ENCODE results near the gene MSI2.
A peak's percentile ranks its signal among the peaks of the same experiment; 100 is the strongest.

The MSI2 gene

GRCh38 chr17:57255182-57255775, 1.0 kb upstream of the MSI2 start:
- no peak for TF ChIP-seq CTCF (IDR thresholded peaks at IDR 0.05; ENCODE audit: insufficient read depth, low read depth, low read length, missing control alignments)
- peak overlapping the region; percentile 56 for H3K4me3 ChIP-seq (ENCODE audit: low read depth, low read length)
- DNase-seq (ENCODE audit: low read depth): no peak

DNA sequence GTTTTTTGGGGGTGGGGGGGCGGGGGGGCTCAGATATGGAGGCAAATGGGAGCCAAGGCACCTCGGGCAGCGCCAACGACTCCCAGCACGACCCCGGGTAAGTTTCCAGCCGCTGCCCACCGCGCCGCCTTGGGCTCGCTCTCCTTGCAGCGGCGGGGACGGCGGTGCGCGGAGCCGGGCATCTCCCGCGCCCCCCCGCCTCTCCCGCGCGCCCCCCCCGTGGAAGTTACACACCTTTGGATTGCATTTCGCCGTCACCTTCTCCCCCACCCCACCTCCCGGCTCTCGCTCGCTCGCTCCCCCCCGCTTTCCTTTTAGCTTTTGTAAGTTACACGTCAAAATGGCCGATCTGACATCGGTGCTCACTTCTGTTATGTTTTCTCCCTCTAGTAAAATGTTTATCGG, 387 bp downstream of the MSI2 start:
- no peak for TF ChIP-seq CTCF (IDR thresholded peaks at IDR 0.05; ENCODE audit: insufficient read depth, low read depth, low read length, missing control alignments)
- peak overlapping the region; percentile 87 for H3K4me3 ChIP-seq (ENCODE audit: low read depth, low read length)
- DNase-seq (ENCODE audit: low read depth): peak; percentile 51

DNA sequence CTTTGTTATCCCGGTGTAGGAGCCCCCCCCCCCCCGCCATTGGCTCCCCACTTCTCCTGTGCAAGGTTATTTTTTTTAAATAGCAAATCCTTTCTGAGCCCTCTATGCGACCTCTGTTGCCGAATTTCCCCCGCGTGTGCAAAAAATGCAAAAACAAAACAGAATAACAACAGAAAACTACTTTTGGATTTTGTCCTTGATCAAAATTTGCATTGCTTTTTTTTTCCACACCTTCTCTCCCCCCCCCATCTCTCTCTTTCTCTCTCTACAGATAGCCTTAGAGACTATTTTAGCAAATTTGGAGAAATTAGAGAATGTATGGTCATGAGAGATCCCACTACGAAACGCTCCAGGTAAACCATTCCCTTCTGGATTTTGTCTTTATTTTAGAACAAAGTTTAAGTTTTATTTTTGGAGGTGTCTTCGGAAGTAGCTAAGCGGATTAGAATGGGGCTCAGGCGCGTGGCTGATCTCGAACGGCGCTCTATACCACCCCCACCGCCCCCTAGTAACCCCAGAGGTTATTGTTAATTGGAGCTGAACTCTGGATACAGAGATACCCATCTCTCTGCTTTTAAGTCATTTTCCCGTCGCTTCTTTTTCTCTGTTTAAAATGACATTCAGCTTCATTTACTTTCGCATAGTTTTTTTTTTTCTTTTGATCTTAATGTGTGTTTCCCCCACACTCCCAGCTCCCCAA, 1.0 kb downstream of the MSI2 start:
- DNase-seq (ENCODE audit: low read depth): peak; percentile 40
- TF ChIP-seq CTCF (IDR thresholded peaks at IDR 0.05; ENCODE audit: insufficient read depth, low read depth, low read length, missing control alignments): no peak
- H3K4me3 ChIP-seq (ENCODE audit: low read depth, low read length): peak overlapping the region; percentile 87

- DNase-seq (ENCODE audit: low read depth): no peak
- peak overlapping the region; percentile 87 for H3K4me3 ChIP-seq (ENCODE audit: low read depth, low read length)
- TF ChIP-seq CTCF (IDR thresholded peaks at IDR 0.05; ENCODE audit: insufficient read depth, low read depth, low read length, missing control alignments): no peak
These were observed 1.9 kb downstream of the MSI2 start for GRCh38 chr17:57257895-57258851.

DNA sequence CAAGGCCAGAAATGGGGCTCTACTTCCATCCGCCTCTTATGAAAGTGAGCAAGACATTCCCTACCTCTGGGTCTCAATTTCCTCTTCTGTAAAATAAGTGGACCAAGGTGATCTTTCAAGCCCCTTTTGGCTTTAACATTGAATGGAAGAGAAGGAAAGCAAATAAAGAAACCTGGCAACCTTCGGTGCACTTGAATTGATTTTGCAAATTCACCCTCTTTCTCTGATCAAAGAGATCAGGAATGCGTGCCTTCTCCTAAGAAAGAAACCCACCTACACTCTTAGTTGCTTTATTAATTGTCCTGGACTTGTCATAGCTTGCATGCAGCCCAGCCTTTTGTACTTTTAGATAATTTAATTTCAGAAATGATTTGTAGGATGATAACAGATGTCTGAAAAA, 3.0 kb downstream of the MSI2 start:
- no peak for DNase-seq (ENCODE audit: low read depth)
- peak overlapping the region; percentile 87 for H3K4me3 ChIP-seq (ENCODE audit: low read depth, low read length)
- TF ChIP-seq CTCF (IDR thresholded peaks at IDR 0.05; ENCODE audit: insufficient read depth, low read depth, low read length, missing control alignments): no peak

DNA sequence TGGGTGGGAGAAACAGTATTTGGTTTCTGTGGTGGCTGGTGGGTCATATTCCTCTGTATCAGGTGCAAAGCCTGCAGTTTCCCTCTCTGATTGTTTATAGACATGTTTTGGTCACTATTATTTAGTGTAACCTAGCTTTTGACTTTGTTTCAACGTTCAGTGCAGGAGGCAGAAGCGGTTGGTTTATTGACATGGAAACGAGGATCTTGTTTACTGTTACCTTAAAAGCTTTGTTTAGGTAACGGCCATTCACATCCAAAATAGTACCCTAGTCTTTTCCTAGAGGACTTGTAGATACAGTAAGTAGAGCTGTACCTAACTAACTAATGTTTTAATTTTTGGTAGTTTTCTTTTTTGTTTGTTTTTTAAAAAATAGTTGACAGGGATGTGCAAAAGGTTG, 3.5 kb downstream of the MSI2 start:
- no peak for TF ChIP-seq CTCF (IDR thresholded peaks at IDR 0.05; ENCODE audit: insufficient read depth, low read depth, low read length, missing control alignments)
- peak overlapping the region; percentile 87 for H3K4me3 ChIP-seq (ENCODE audit: low read depth, low read length)

More for the DNA sequence above, 3.5 kb downstream of the MSI2 start:
- no peak for DNase-seq (ENCODE audit: low read depth)
